Hepatocyte (in vitro differentiated cells): ENCODE data around the gene COX6B2. TPM values are rescaled to one million over a fixed set of nuclear protein-coding genes. Genes with fewer than 3 reads are reported as not detected.

Experiments
- DNase-seq: peaks from one replicate; pipeline ENCODE4 v3.0.0-alpha.2; 2016; ENCODE audit warnings: low spot score
- H2AFZ ChIP-seq: fragments of 200-600 bp; sonication (generic); 2 replicates; pipeline ENCODE4 v1.6.0; 2016; ENCODE audit warnings: antibody characterized with exemption, mild to moderate bottlenecking
- H3K27ac ChIP-seq: fragments of 200-600 bp; sonication (generic); 2 replicates; pipeline ENCODE4 v1.5.1; 2016; ENCODE audit warnings: mild to moderate bottlenecking
- H3K27me3 ChIP-seq: fragments of 200-600 bp; sonication (generic); 2 replicates; pipeline ENCODE4 v1.6.1; 2016
- H3K36me3 ChIP-seq: fragments of 200-600 bp; sonication (generic); replicated peaks from 2 replicates; pipeline ENCODE4 v1.5.1; 2016; ENCODE audit warnings: low read depth; ENCODE audit not compliant: insufficient read depth
- H3K4me1 ChIP-seq: fragments of 200-600 bp; sonication (generic); 2 replicates; pipeline ENCODE4 v1.5.1; 2016; ENCODE audit warnings: mild to moderate bottlenecking, moderate library complexity; ENCODE audit not compliant: insufficient read depth
- H3K4me2 ChIP-seq: fragments of 200-600 bp; sonication (generic); 2 replicates; pipeline ENCODE4 v1.6.0; 2016
- H3K4me3 ChIP-seq: fragments of 200-600 bp; sonication (generic); 2 replicates; pipeline ENCODE4 v1.5.1; 2016; ENCODE audit warnings: mild to moderate bottlenecking
- H3K79me2 ChIP-seq: fragments of 200-600 bp; sonication (generic); 2 replicates; pipeline ENCODE4 v1.6.0; 2017; ENCODE audit warnings: mild to moderate bottlenecking
- H3K9me2 ChIP-seq: fragments of 200-600 bp; sonication (generic); replicated peaks from 2 replicates; pipeline ENCODE4 v1.6.0; 2017; ENCODE audit warnings: mild to moderate bottlenecking; ENCODE audit not compliant: insufficient read depth
- H3K9me3 ChIP-seq: fragments of 200-600 bp; sonication (generic); 2 replicates; pipeline ENCODE4 v1.5.1; 2016; ENCODE audit warnings: low read depth, mild to moderate bottlenecking
- H4K20me1 ChIP-seq: fragments of 200-600 bp; sonication (generic); 2 replicates; pipeline ENCODE4 v1.6.0; 2016; ENCODE audit warnings: mild to moderate bottlenecking; ENCODE audit not compliant: insufficient read depth, poor library complexity, severe bottlenecking
- CTCF ChIP-seq: fragments of 200-600 bp; sonication (generic); IDR thresholded peaks from 2 replicates; pipeline ENCODE4 v1.5.1; 2016; ENCODE audit warnings: antibody characterized with exemption, mild to moderate bottlenecking; ENCODE audit not compliant: poor library complexity
- EZH2 ChIP-seq: fragments of 200-600 bp; sonication (generic); IDR thresholded peaks from 2 replicates; pipeline ENCODE4 v1.6.1; 2016; ENCODE audit warnings: antibody characterized with exemption, mild to moderate bottlenecking, borderline replicate concordance
- EZH2phosphoT487 ChIP-seq: fragments of 200-600 bp; sonication (generic); IDR thresholded peaks from one replicate; pipeline ENCODE4 v1.6.1; 2018; ENCODE audit warnings: antibody characterized with exemption, mild to moderate bottlenecking, low read depth, moderate library complexity; ENCODE audit not compliant: unreplicated experiment, severe bottlenecking
- WGBS: methylation state at CpG from one replicate; pipeline ENCODE4 v1.1.6; 2016; ENCODE audit warnings: low lambda C conversion rate; ENCODE audit errors: missing lambda C conversion rate; 5-methylcytosine and 5-hydroxymethylcytosine counted together
- polyA plus RNA-seq: library from polyadenylated mRNA; unstranded; fragments of >200 nt; fragmentation: Nextera tagmentation; extraction: Ambion mirVana; gene quantifications from 2 replicates; pipeline ENCODE4 v1.2.1, GENCODE V29; 2016
- total RNA-seq: library from RNA; depleted of rRNA; stranded (reverse); fragments of >200 nt; gene quantifications from 2 replicates; pipeline ENCODE4 v1.2.3, GENCODE V29; 2014

COX6B2 gene
- total and polyA plus RNA-seq, 2 experiments from 2014 or later, result 0.50 to 4.5 TPM

GRCh38 chr19:55362174-55362989, 7.9 kb upstream of the COX6B2 start:
- H3K9me2 ChIP-seq, result no peaks in the 10 kb centered on the region

GRCh38 chr19:55360902-55361301, 6.4 kb upstream of the COX6B2 start:
- WGBS, result 95% methylated on average over 15 of the region's 16 CpGs
- no peaks in the 10 kb centered on the region for H3K9me2 ChIP-seq

More at GRCh38 chr19:55362174-55362989, 7.9 kb upstream of the COX6B2 start:
- DNase-seq, result no peak
- H3K79me2 ChIP-seq, result no peaks in the 10 kb centered on the region
- WGBS, result 87% methylated on average over 20 of the region's 38 CpGs
- H3K27ac ChIP-seq, result no peak overlapping the region
- no peak overlapping the region for H2AFZ ChIP-seq
- H4K20me1 ChIP-seq, result no peaks in the 10 kb centered on the region
- no peaks in the 10 kb centered on the region for H3K9me3 ChIP-seq
- no peak overlapping the region for H3K4me2 ChIP-seq
- no peaks in the 10 kb centered on the region for H3K36me3 ChIP-seq
- peaks cover under 1% of the 10 kb centered on the region for H3K27me3 ChIP-seq
- H3K4me1 ChIP-seq, result no peaks in the 10 kb centered on the region
- H3K4me3 ChIP-seq, result no peak overlapping the region
- TF ChIP-seq CTCF (no peak), EZH2phosphoT487 (no peak), EZH2 (no peak)

GRCh38 chr19:55358943-55359908, 4.7 kb upstream of the COX6B2 start:
- no peaks in the 10 kb centered on the region for H3K9me3 ChIP-seq
- no peak overlapping the region for H3K27ac ChIP-seq
- no peaks in the 10 kb centered on the region for H3K79me2 ChIP-seq
- peaks cover 5% of the 10 kb centered on the region for H3K4me1 ChIP-seq
- H3K4me2 ChIP-seq, result no peak overlapping the region
- H4K20me1 ChIP-seq, result no peaks in the 10 kb centered on the region
- TF ChIP-seq EZH2 (no peak), EZH2phosphoT487 (no peak), CTCF (no peak)
- H3K9me2 ChIP-seq, result no peaks in the 10 kb centered on the region
- H3K27me3 ChIP-seq, result peaks cover 29% of the 10 kb centered on the region
- no peaks in the 10 kb centered on the region for H3K36me3 ChIP-seq
- 84% methylated on average over 32 of the region's 32 CpGs for WGBS
- H3K4me3 ChIP-seq, result no peak overlapping the region
- H2AFZ ChIP-seq, result no peak overlapping the region
- DNase-seq, result no peak

More at GRCh38 chr19:55360902-55361301, 6.4 kb upstream of the COX6B2 start:
- TF ChIP-seq CTCF (no peak), EZH2 (no peak), EZH2phosphoT487 (no peak)
- H3K4me2 ChIP-seq, result no peak overlapping the region
- no peaks in the 10 kb centered on the region for H4K20me1 ChIP-seq
- no peaks in the 10 kb centered on the region for H3K79me2 ChIP-seq
- H3K36me3 ChIP-seq, result no peaks in the 10 kb centered on the region
- no peaks in the 10 kb centered on the region for H3K4me1 ChIP-seq
- H3K27me3 ChIP-seq, result peaks cover 15% of the 10 kb centered on the region
- H2AFZ ChIP-seq, result no peak overlapping the region
- no peak for DNase-seq
- H3K9me3 ChIP-seq, result no peaks in the 10 kb centered on the region
- no peak overlapping the region for H3K4me3 ChIP-seq
- H3K27ac ChIP-seq, result no peak overlapping the region
